SKM-1 (cell line): ENCODE data around the gene AMER1.
"Not testable (repeated sequence)": the region's sequence is repeated elsewhere in the genome, so short reads cannot be mapped to it uniquely, and the experiment has no call there.

Experiments
- DNase-seq: peaks from one replicate; lab custom pipeline; 2025; ENCODE audit not compliant: unreplicated experiment; lab: John Stamatoyannopoulos, UW

Gene AMER1

DNA sequence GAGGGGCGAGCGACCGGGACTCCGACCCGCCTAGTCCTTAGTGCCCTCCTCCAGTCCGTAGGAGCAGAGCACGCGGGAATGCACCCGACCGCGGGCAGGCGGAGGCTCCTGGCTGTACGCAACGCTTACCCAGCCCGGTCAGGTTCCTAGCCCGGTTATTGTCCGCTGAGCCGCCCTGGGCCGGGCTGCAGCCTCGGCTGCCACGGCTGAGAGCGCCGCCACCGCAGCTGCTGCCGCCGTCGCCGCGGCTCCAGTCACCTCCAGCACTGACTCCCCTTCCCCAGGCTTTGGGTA is at the start of gene AMER1:
Gene AMER1, minus strand, starts transcription at position 268 of the 294 bp plus-strand sequence. CDS start 12,422 bp downstream, outside the sequence.
- DNase-seq, result no peak

DNA sequence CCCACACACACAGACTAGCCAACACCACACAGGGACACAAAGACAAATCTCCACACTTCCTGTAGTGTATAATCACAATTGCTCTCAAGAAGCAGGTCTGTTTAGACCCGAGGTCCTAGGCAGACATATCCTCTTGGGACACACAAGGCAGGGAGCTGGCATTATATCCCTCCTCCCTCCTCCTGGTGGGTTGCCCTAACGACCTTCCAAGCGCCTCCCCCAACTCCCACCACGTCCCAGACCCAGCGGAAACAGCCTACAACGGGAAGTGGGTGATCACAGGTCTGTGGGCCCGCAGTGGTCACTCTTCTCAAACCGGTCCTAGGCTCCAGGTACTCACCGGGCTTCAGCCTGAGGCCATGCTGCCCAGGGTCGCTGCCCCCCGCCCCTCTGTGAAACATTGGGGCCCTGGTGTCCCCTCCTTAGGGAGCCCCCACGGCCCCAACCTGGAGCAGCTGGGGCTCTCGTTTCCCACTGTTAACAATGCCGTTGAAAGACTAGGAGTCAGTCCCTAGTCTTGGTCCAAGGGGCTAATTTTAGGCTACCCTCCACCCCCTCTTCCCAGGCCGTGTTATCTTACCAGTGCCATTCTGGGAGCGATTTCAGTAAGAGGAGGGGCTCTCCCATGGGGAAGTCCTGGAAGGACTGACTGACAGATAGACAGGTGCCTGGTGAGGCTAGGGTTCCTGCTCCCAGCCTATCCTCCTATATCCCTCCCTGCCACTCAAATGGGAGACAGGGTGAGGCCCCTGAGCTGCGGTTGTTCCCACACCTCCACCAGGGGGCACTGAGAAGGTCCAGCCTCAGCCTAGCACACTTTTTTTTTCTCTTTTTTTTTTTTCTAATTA is 24.8 kb upstream of the AMER1 start, which contains the start of gene ASB12:
Gene ASB12, minus strand, starts transcription at position 485 of the 848 bp plus-strand sequence. CDS start 4,957 bp downstream, outside the sequence.
- no peak for DNase-seq

DNA sequence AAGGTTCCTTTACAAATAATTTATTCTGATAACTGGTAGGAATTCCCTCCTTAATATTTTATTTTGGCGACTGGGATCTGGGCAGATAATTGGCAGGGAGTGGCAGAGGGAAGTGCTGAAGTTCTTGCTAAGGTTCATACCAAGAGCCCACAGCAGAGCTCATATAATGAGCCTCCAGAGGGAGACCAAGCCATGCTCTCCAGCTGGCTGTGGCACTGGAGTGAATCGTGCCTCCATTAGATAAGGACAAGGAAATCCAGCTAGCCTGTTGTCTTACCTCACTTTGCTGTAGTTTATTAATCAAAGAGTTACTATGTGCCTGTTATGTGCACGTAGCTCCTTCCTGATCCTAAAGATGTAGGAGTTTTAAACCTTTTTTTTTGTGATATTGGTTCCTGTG is 23.6 kb upstream of the AMER1 start:
- DNase-seq, result no peak

DNA sequence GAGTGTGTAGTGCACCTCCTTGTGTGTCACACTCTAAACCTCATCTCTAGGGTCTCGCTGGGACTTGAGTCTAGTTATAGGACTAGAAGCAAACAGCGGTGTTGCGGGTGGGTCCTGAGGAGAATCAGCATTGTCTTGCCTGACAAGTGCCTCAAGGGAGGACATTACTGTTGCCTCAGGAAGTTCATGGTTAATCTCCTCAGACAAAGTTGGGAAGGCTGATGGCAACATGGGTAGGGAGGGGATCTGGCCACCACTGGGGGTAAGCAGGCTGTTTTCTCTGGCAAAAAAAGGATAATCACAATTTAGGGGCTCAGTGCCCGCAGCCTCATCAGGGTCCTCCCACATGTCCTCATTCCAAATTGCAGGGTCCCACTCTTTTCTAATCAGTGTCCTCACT is 12.5 kb upstream of the AMER1 start:
- DNase-seq, result no peak

DNA sequence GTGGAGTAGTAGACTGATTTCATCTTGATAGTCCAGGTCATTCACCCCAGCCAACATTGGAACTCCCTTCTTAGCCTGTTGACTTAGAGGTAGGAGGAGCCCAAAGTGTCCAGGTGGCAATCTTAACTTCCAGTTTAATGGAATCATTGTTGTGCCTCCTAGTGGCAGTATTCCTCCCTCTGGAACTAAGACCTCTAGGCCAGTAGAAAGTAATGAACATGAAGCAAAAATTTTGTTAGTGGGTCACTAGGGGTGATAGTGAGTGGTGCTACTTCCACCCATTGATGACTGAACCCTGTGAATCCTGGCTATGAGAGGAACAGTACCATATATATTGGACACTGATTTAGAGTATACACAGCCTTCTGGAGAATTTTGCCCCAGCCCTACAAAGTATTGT is 8.5 kb upstream of the AMER1 start:
- DNase-seq, result not testable (repeated sequence)

DNA sequence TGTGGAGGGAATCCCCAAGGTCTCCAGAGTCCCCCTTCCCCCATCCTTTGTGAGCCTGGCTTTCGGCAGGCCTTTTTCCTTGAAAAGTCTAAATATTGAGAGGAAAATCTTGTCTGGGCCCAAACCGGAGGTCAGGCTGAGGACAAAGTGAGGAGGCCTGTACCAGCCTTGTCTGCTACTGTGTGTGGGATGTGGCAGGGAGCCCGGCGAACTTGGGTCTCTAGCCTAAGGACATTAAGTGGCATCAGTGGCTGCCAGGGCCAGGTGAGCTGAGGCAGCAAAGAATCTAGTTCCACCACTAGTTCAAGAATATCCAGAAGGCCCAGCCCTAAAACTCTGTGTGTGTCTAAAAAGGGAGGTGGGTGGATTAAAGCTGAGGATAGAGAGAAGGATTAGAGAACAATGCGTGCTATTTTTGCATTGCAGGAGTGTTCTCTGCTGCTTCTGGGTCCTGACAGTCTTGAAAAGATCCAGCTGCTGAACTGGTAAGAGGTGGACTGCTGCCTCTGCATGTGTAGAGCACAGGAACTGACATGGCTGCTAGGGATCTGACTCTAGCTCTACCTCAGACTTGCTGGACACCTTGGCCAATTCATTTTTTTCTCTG is 1.2 kb upstream of the AMER1 start:
- no peak for DNase-seq

- peak; percentile 17 for DNase-seq
These were observed 410 bp upstream of the AMER1 start for GRCh38 chrX:64205735-64206501.

- no peak for DNase-seq
These were observed 637 bp downstream of the AMER1 start for GRCh38 chrX:64204701-64205440.

DNA sequence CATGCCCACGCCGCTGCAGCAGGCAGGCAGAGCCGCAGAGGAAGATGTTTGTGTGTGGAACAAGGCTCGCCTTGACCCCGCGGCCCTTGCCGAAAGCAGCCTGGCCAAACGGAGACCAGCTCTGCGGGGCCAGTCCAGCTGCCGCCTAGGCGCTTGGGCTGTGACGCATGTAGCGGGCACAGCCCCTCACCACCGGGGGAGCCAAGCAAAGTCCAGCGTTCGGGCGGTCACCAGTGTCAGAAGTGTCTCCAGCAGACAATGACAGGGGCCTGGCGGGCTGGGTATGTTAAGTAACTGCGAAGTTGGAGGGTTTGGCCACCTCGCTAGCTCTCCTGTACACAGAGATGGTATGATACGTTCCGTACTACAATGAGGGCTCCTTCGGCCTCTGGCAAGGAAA is 1.3 kb downstream of the AMER1 start:
- no peak for DNase-seq

- DNase-seq, result no peak
These were observed 2.6 kb downstream of the AMER1 start for GRCh38 chrX:64202808-64203325.

DNA sequence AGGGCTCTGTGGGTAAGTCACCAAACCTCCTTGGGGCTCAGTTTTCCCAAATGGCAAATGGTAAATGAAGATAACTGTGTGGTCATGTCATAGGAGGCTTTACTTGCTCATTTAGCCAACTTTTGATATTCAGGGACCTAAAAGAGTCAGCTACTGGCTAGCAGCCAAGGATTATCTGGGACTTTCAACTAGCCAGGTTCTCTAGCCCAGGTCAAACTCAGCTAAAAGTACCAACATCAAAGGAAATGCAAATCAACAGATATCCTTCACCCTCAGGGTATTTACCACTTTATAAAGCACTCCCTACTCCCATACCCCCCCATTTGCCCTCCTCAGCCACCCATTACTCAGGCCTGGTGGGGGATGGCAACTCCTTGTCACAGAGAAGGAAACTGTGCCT is 7.5 kb downstream of the AMER1 start:
- DNase-seq, result no peak

DNA sequence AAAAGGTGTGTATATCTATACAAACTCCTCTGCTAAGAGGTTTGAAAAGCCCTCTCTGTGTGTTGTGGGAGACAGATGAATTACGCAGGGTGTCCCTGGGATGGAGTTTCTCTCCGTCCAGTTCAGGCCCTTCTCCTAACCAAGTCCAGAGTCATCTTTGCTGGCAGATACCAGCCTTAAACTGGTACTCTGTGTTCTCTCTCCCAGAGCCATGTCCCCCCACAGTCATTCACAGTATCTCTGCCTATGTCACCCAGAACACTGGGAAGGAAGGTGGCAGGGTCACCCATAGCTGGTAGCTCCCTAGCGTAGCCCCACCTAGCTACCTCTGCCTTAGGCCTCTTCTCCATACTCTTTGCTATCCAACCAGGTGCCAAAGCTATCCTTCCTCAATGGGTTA is 8.9 kb downstream of the AMER1 start:
- no peak for DNase-seq

DNA sequence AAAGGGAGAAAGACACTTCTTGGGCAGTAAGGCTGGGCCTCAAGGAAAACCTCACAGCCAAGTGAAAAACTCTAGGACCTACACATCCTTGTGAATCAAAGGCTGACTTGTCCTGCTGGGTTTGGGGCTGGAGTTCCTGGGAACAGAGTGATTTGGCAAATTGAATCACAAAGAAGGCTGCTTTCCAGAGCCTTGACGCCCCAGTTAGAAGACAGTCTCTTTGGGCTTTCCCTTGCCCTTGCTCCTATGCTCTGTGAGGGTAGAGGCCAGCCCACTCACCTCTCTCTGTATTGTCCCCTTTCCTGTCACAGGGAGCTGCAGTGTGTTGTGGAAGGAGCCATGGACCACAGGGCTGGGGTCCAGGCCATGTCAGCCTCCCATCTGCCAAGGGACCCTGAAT is 9.6 kb downstream of the AMER1 start:
- no peak for DNase-seq

DNA sequence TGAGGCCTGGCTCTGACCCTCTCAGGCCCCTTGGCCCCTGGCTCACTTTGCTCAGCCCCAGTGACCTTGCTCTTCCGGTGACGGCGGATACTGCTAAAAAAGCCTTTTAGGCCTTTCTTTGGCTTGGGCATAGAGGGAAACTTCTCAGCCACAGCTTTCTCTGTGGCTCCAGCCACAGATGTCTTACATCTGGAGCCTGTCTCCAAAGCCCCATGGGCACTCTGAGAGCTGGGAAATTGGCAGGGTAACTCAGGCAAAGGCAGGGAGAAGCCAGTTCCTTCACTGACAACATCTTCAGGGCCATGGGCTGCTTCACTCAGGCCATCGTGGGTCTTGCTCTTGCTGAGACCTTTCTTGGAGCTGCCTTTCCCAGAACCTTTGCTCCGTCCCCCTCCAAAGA is 12.8 kb downstream of the AMER1 start:
- DNase-seq, result no peak

DNA sequence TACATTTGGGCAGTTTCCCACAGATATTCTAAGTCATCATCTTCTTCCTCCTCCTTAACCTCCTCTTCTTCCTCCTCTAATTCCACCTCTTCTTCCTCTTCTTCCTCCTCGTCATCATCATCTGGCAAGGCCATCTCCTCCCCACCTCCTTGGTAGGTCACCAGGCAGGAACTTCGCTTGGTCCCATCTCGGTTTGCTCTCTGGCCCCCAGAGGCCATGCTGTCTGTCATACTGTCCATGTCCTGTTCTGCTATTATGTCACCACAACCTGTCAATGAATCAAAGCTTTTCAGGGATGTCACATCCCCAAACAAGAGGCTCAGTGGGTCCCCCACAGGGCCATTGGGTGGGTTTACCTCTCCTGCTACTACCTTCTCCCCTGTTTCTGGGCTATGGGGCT is 13.5 kb downstream of the AMER1 start:
- no peak for DNase-seq

- no peak for DNase-seq
These were observed 14.1 kb downstream of the AMER1 start for GRCh38 chrX:64191281-64192010.

GRCh38 chrX:64190136-64190740 is 15.3 kb downstream of the AMER1 start:
- no peak for DNase-seq

- no peak for DNase-seq
These were observed 16.6 kb downstream of the AMER1 start for GRCh38 chrX:64188901-64189300.

- no peak for DNase-seq
These were observed 17.8 kb downstream of the AMER1 start for GRCh38 chrX:64187762-64188150.
